ENCODE data around the gene RAI14. TPM values are rescaled to one million over a fixed set of nuclear protein-coding genes. Genes with fewer than 3 reads are reported as not detected.

Gene RAI14
- total RNA-seq, 2 donors from 2014 or later, result 70.7 to 80.1 TPM

DNA sequence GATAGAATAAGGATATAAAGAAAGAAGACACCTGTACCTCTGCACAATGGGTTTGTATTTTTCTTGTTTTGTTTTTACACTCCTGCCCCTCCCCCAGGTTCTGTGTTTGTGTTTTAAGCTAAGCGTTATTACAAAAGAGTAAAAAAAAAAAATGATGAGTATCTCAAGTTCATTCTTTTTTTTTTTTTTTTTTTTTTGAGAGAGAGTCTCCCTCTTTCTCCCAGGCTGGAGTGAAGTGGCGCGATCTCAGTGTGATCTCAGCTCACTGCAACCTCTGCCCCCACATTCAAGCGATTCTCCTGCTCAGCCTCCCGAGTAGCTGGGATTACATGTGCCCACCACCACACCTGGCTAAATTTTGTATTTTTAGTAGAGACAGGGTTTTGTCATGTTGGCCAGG is 29.4 kb upstream of the RAI14 start:
- H3K9me3 ChIP-seq, result no peaks in the 10 kb centered on the region
- DNase-seq (ENCODE audit: low spot score) (no peak), ATAC-seq (ENCODE audit: insufficient number of reproducible peaks, low FRiP score, low read depth) (no peak)
- TF ChIP-seq, protein P1, sequence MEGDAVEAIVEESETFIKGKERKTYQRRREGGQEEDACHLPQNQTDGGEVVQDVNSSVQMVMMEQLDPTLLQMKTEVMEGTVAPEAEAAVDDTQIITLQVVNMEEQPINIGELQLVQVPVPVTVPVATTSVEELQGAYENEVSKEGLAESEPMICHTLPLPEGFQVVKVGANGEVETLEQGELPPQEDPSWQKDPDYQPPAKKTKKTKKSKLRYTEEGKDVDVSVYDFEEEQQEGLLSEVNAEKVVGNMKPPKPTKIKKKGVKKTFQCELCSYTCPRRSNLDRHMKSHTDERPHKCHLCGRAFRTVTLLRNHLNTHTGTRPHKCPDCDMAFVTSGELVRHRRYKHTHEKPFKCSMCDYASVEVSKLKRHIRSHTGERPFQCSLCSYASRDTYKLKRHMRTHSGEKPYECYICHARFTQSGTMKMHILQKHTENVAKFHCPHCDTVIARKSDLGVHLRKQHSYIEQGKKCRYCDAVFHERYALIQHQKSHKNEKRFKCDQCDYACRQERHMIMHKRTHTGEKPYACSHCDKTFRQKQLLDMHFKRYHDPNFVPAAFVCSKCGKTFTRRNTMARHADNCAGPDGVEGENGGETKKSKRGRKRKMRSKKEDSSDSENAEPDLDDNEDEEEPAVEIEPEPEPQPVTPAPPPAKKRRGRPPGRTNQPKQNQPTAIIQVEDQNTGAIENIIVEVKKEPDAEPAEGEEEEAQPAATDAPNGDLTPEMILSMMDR (IDR thresholded peaks at IDR 0.05), result no peak
- peaks cover 0 to 8% of the 10 kb centered on the region in 2 donors for H3K4me1 ChIP-seq (ENCODE audit: control insufficient read depth in 1 of 2, low read depth in 2 of 2)
- H3K27me3 ChIP-seq (replicated peaks; ENCODE audit: insufficient read depth), result no peaks in the 10 kb centered on the region
- no peaks in the 10 kb centered on the region for H3K36me3 ChIP-seq
- H3K27ac ChIP-seq, result no peak overlapping the region
- H3K4me3 ChIP-seq, result no peak overlapping the region

GRCh38 chr5:34627794-34628193 is 28.3 kb upstream of the RAI14 start:
- no peaks in the 10 kb centered on the region for H3K36me3 ChIP-seq
- ATAC-seq (ENCODE audit: insufficient number of reproducible peaks, low FRiP score, low read depth) (no peak), DNase-seq (ENCODE audit: low spot score) (no peak)
- no peak overlapping the region for H3K27ac ChIP-seq
- H3K9me3 ChIP-seq, result no peaks in the 10 kb centered on the region
- H3K27me3 ChIP-seq (replicated peaks; ENCODE audit: insufficient read depth), result no peaks in the 10 kb centered on the region
- H3K4me1 ChIP-seq (ENCODE audit: control insufficient read depth in 1 of 2, low read depth in 2 of 2), result no peaks in the 10 kb centered on the region
- no peak overlapping the region for H3K4me3 ChIP-seq
- TF ChIP-seq, protein P1 (IDR thresholded peaks at IDR 0.05), result no peak

DNA sequence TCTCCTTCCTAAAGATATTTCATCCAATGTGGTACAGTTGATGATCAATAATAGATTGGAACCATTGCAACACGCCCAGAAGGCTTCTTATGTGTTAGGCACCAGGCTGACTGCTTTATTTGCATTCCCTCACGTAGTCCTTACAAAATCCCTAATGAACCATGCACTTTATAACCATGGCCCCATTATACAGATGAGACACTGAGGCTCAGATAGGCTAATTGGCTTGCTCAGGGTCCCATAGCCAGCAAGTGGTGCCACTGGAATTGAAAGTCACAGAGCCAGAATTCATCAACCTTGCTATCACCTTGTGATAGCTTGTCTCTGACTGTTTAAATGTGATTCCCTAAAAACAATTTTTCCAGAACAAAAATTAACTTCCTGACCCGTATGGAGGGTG is 27.8 kb upstream of the RAI14 start:
- TF ChIP-seq, protein P1 (IDR thresholded peaks at IDR 0.05), result no peak
- Histone ChIP-seq H3K4me3 (no peak overlapping the region), H3K9me3 (no peaks in the 10 kb centered on the region), H3K36me3 (no peaks in the 10 kb centered on the region), H3K4me1 (ENCODE audit: control insufficient read depth in 1 of 2, low read depth in 2 of 2) (no peaks in the 10 kb centered on the region), H3K27ac (no peak overlapping the region), H3K27me3 (replicated peaks; ENCODE audit: insufficient read depth) (no peaks in the 10 kb centered on the region)
- no peak for ATAC-seq (ENCODE audit: insufficient number of reproducible peaks, low FRiP score, low read depth)
- DNase-seq (ENCODE audit: low spot score), result no peak

- TF ChIP-seq, protein P1 (IDR thresholded peaks at IDR 0.05), result no peak
- Histone ChIP-seq H3K36me3 (no peaks in the 10 kb centered on the region), H3K27ac (no peak overlapping the region), H3K4me1 (ENCODE audit: control insufficient read depth in 1 of 2, low read depth in 2 of 2) (no peaks in the 10 kb centered on the region), H3K9me3 (no peaks in the 10 kb centered on the region), H3K27me3 (replicated peaks; ENCODE audit: insufficient read depth) (no peaks in the 10 kb centered on the region), H3K4me3 (no peak overlapping the region)
- DNase-seq (ENCODE audit: low spot score), result no peak
- no peak for ATAC-seq (ENCODE audit: insufficient number of reproducible peaks, low FRiP score, low read depth)
These were observed 25.5 kb upstream of the RAI14 start for GRCh38 chr5:34630596-34630995.

DNA sequence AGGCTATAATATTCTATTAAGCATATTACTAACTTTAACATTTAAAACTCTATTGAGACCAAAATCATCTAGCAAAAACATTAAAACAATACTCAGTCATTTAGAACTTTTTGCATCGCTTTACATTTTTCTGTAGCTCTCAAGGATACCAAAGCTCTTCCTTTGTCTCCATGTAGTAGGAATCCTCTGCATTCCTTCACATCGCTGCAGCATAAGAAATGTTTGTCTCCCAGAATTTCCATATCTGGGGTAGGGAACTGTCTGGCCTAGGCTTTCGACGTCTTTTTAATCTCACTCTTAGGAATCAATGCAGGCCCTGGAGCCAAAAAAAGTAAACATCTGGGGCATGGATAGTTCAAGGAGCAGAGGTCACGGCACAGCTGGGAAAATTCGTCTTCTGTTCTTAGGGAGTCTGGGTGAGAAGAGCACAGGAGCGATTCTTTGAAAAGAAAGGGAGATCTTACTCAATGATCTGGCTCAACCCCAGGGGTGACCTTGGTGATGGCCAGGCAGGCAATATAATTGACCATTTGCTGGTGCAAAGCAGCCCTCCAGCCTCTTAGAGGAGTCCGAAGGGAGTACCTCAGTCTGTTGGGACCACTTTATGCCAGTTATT is 23.2 kb upstream of the RAI14 start:
- Histone ChIP-seq H3K4me3 (no peak overlapping the region), H3K4me1 (ENCODE audit: control insufficient read depth in 1 of 2, low read depth in 2 of 2) (no peaks in the 10 kb centered on the region), H3K36me3 (no peaks in the 10 kb centered on the region), H3K27me3 (replicated peaks; ENCODE audit: insufficient read depth) (no peaks in the 10 kb centered on the region), H3K27ac (no peak overlapping the region), H3K9me3 (no peaks in the 10 kb centered on the region)
- DNase-seq (ENCODE audit: low spot score), result no peak
- no peak for ATAC-seq (ENCODE audit: insufficient number of reproducible peaks, low FRiP score, low read depth)
- TF ChIP-seq, protein P1 (IDR thresholded peaks at IDR 0.05), result no peak
